ENCODE results near the gene GLIS1.

Gene GLIS1

DNA sequence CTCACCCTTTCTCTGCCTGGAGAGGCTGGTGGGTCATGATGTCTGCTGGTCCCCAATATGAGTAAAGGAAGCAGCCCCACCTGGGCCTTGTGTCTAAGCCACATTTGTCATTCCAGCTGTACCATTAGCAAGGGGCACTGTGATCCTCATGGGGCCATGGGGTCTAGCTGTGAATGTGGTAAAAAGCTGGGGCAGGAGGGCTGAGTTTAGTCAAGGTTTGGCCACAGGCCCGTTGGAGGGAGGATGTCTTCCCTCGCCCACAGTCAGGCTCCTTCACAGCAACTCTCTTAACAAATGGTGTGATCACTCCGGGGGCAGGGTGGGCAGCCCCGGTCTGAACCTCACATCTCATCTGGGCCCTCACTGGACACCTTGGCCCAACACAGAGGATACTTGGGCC lies 164.3 kb downstream of the GLIS1 start:
- no peak overlapping the region for H3K27ac ChIP-seq (ENCODE audit: low read depth, low read length)
- no peak overlapping the region for H3K4me3 ChIP-seq (ENCODE audit: insufficient read depth, low read length, poor library complexity, severe bottlenecking)
- TF ChIP-seq, protein P1, sequence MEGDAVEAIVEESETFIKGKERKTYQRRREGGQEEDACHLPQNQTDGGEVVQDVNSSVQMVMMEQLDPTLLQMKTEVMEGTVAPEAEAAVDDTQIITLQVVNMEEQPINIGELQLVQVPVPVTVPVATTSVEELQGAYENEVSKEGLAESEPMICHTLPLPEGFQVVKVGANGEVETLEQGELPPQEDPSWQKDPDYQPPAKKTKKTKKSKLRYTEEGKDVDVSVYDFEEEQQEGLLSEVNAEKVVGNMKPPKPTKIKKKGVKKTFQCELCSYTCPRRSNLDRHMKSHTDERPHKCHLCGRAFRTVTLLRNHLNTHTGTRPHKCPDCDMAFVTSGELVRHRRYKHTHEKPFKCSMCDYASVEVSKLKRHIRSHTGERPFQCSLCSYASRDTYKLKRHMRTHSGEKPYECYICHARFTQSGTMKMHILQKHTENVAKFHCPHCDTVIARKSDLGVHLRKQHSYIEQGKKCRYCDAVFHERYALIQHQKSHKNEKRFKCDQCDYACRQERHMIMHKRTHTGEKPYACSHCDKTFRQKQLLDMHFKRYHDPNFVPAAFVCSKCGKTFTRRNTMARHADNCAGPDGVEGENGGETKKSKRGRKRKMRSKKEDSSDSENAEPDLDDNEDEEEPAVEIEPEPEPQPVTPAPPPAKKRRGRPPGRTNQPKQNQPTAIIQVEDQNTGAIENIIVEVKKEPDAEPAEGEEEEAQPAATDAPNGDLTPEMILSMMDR (IDR thresholded peaks at IDR 0.05; ENCODE audit: insufficient read depth, low read length, poor library complexity, severe bottlenecking), result no peak
- TF ChIP-seq EZH2phosphoT487 (conservative IDR thresholded peaks at IDR 0.05; ENCODE audit: low read length), result no peak
- H3K79me2 ChIP-seq (ENCODE audit: insufficient read depth, low read length), result no peaks in the 10 kb centered on the region
- H3K9ac ChIP-seq (ENCODE audit: low read length), result no peak overlapping the region
- no peaks in the 10 kb centered on the region for H3F3A ChIP-seq (ENCODE audit: insufficient read depth)
- H2AFZ ChIP-seq (ENCODE audit: low read depth, low read length, severe bottlenecking), result no peak overlapping the region
- no peaks in the 10 kb centered on the region for H3K9me3 ChIP-seq (ENCODE audit: insufficient read depth, low read length)
- no peak overlapping the region for H3K4me2 ChIP-seq (ENCODE audit: low read depth, low read length, poor library complexity, severe bottlenecking)
- no peaks in the 10 kb centered on the region for H3K27me3 ChIP-seq (ENCODE audit: low read length)
- no peaks in the 10 kb centered on the region for H4K20me1 ChIP-seq (ENCODE audit: low read depth, low read length)
- H3K9me2 ChIP-seq (replicated peaks; ENCODE audit: insufficient read depth, low read length), result no peaks in the 10 kb centered on the region
- no peaks in the 10 kb centered on the region for H3K36me3 ChIP-seq (ENCODE audit: low read length)

- Histone ChIP-seq H3K9ac (ENCODE audit: low read length) (no peak overlapping the region), H3K79me2 (ENCODE audit: insufficient read depth, low read length) (no peaks in the 10 kb centered on the region), H3K4me2 (ENCODE audit: low read depth, low read length, poor library complexity, severe bottlenecking) (no peak overlapping the region), H3F3A (ENCODE audit: insufficient read depth) (no peaks in the 10 kb centered on the region), H3K9me2 (replicated peaks; ENCODE audit: insufficient read depth, low read length) (no peaks in the 10 kb centered on the region), H3K4me3 (ENCODE audit: insufficient read depth, low read length, poor library complexity, severe bottlenecking) (no peak overlapping the region), H2AFZ (ENCODE audit: low read depth, low read length, severe bottlenecking) (no peak overlapping the region), H3K27me3 (ENCODE audit: low read length) (no peaks in the 10 kb centered on the region), H3K9me3 (ENCODE audit: insufficient read depth, low read length) (no peaks in the 10 kb centered on the region), H4K20me1 (ENCODE audit: low read depth, low read length) (no peaks in the 10 kb centered on the region), H3K36me3 (ENCODE audit: low read length) (no peaks in the 10 kb centered on the region), H3K27ac (ENCODE audit: low read depth, low read length) (no peak overlapping the region)
- TF ChIP-seq, protein P1 (IDR thresholded peaks at IDR 0.05; ENCODE audit: insufficient read depth, low read length, poor library complexity, severe bottlenecking), result no peak
- no peak for TF ChIP-seq EZH2phosphoT487 (conservative IDR thresholded peaks at IDR 0.05; ENCODE audit: low read length)
These were observed 165.0 kb downstream of the GLIS1 start for GRCh38 chr1:53573931-53574330.

DNA sequence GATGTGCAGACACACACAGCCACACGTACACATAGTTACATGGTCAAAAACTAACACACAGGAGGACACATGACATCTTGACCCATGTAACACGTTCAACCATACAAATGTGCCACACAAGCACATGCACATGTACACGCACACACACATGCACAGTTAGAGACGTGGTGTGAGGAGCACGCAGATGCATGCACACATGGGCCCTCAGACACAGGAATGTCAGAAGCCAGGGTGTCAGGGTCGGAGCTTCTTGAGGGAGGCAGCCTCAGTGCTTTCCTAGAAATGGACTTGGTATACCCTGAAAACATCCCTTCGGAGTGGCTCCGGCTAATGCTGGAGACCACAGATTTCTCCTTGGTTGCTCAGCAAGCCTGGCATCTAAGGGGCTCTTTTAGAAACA lies 165.4 kb downstream of the GLIS1 start:
- H3K9ac ChIP-seq (ENCODE audit: low read length), result no peak overlapping the region
- no peak overlapping the region for H3K4me3 ChIP-seq (ENCODE audit: insufficient read depth, low read length, poor library complexity, severe bottlenecking)
- H3F3A ChIP-seq (ENCODE audit: insufficient read depth), result no peaks in the 10 kb centered on the region
- no peaks in the 10 kb centered on the region for H3K27me3 ChIP-seq (ENCODE audit: low read length)
- no peaks in the 10 kb centered on the region for H3K9me3 ChIP-seq (ENCODE audit: insufficient read depth, low read length)
- H3K9me2 ChIP-seq (replicated peaks; ENCODE audit: insufficient read depth, low read length), result no peaks in the 10 kb centered on the region
- H3K36me3 ChIP-seq (ENCODE audit: low read length), result no peaks in the 10 kb centered on the region
- no peak for TF ChIP-seq EZH2phosphoT487 (conservative IDR thresholded peaks at IDR 0.05; ENCODE audit: low read length)
- H4K20me1 ChIP-seq (ENCODE audit: low read depth, low read length), result no peaks in the 10 kb centered on the region
- no peak overlapping the region for H3K4me2 ChIP-seq (ENCODE audit: low read depth, low read length, poor library complexity, severe bottlenecking)
- no peak overlapping the region for H2AFZ ChIP-seq (ENCODE audit: low read depth, low read length, severe bottlenecking)
- H3K79me2 ChIP-seq (ENCODE audit: insufficient read depth, low read length), result no peaks in the 10 kb centered on the region
- no peak overlapping the region for H3K27ac ChIP-seq (ENCODE audit: low read depth, low read length)

- Histone ChIP-seq H3K79me2 (ENCODE audit: insufficient read depth, low read length) (no peaks in the 10 kb centered on the region), H3K36me3 (ENCODE audit: low read length) (no peaks in the 10 kb centered on the region), H3K9me3 (ENCODE audit: insufficient read depth, low read length) (no peaks in the 10 kb centered on the region), H3K9me2 (replicated peaks; ENCODE audit: insufficient read depth, low read length) (no peaks in the 10 kb centered on the region), H4K20me1 (ENCODE audit: low read depth, low read length) (no peaks in the 10 kb centered on the region), H3K27me3 (ENCODE audit: low read length) (no peaks in the 10 kb centered on the region), H3K27ac (ENCODE audit: low read depth, low read length) (no peak overlapping the region), H2AFZ (ENCODE audit: low read depth, low read length, severe bottlenecking) (no peak overlapping the region), H3K9ac (ENCODE audit: low read length) (no peak overlapping the region), H3F3A (ENCODE audit: insufficient read depth) (no peaks in the 10 kb centered on the region), H3K4me3 (ENCODE audit: insufficient read depth, low read length, poor library complexity, severe bottlenecking) (no peak overlapping the region), H3K4me2 (ENCODE audit: low read depth, low read length, poor library complexity, severe bottlenecking) (no peak overlapping the region)
- TF ChIP-seq EZH2phosphoT487 (conservative IDR thresholded peaks at IDR 0.05; ENCODE audit: low read length), result no peak
- TF ChIP-seq, protein P1 (IDR thresholded peaks at IDR 0.05; ENCODE audit: insufficient read depth, low read length, poor library complexity, severe bottlenecking), result no peak
These were observed 166.2 kb downstream of the GLIS1 start for GRCh38 chr1:53572815-53573173.
